Central memory CD8-positive, alpha-beta T cell (primary cell): Measurements from ENCODE around the gene TUT4.

Source experiments
- ATAC-seq: fragments of 150-1000 bp; cut with Tn5 transposase; replicated peaks from 2 replicates; pipeline ENCODE4 v1.10.0; 2022; ENCODE audit warnings: mild to moderate bottlenecking, moderate FRiP score, moderate number of reproducible peaks; ENCODE audit not compliant: poor library complexity, severe bottlenecking; ENCODE audit errors: extremely low read depth
- DNase-seq, 2 donors: peaks; one replicate each; pipeline ENCODE4 v3.0.0; 2021; ENCODE audit warnings: low spot score in 2 of 2
- H3K27ac Mint-ChIP-seq: one replicate; pipeline ENCODE4 v1.8.0; 2022; ENCODE audit warnings: low read depth, mild to moderate bottlenecking, moderate library complexity, mixed read lengths
- H3K27me3 Mint-ChIP-seq: one replicate; pipeline ENCODE4 v1.8.0; 2022; ENCODE audit warnings: mixed read lengths
- H3K36me3 Mint-ChIP-seq: one replicate; pipeline ENCODE4 v1.8.0; 2022; ENCODE audit warnings: mild to moderate bottlenecking, moderate library complexity, mixed read lengths; ENCODE audit not compliant: insufficient read depth
- H3K4me1 Mint-ChIP-seq: one replicate; pipeline ENCODE4 v1.8.0; 2022; ENCODE audit warnings: mixed read lengths
- H3K4me3 Mint-ChIP-seq: one replicate; pipeline ENCODE4 v1.8.0; 2022; ENCODE audit warnings: mild to moderate bottlenecking, moderate library complexity, mixed read lengths
- H3K9me3 Mint-ChIP-seq: one replicate; pipeline ENCODE4 v1.8.0; 2022; ENCODE audit warnings: mixed read lengths

The TUT4 gene

GRCh38 chr1:52559875-52560274, 7.0 kb upstream of the TUT4 start:
- no peak overlapping the region for H3K4me3 Mint-ChIP-seq
- no peaks in the 10 kb centered on the region for H3K4me1 Mint-ChIP-seq
- ATAC-seq (no peak), DNase-seq (no peak)
- H3K27me3 Mint-ChIP-seq = no peaks in the 10 kb centered on the region
- peaks cover 1% of the 10 kb centered on the region for H3K36me3 Mint-ChIP-seq
- no peak overlapping the region for H3K27ac Mint-ChIP-seq
- H3K9me3 Mint-ChIP-seq = no peaks in the 10 kb centered on the region

- H3K4me3 Mint-ChIP-seq = no peak overlapping the region
- ATAC-seq (no peak), DNase-seq (no peak)
- no peaks in the 10 kb centered on the region for H3K27me3 Mint-ChIP-seq
- H3K36me3 Mint-ChIP-seq = peaks cover 3% of the 10 kb centered on the region
- H3K27ac Mint-ChIP-seq = no peak overlapping the region
- H3K4me1 Mint-ChIP-seq = peaks cover 8% of the 10 kb centered on the region
- H3K9me3 Mint-ChIP-seq = no peaks in the 10 kb centered on the region
Measured at GRCh38 chr1:52558941-52559340, 6.0 kb upstream of the TUT4 start.

GRCh38 chr1:52556641-52557360, 3.9 kb upstream of the TUT4 start:
- Mint-ChIP-seq H3K4me3 (no peak overlapping the region), H3K27ac (no peak overlapping the region), H3K36me3 (peaks cover 10% of the 10 kb centered on the region), H3K4me1 (peaks cover 10% of the 10 kb centered on the region), H3K27me3 (no peaks in the 10 kb centered on the region), H3K9me3 (no peaks in the 10 kb centered on the region)
- DNase-seq = no peak
- ATAC-seq = no peak

- H3K9me3 Mint-ChIP-seq = no peaks in the 10 kb centered on the region
- DNase-seq (no peak), ATAC-seq (no peak)
- peak overlapping the region; percentile 13 for H3K27ac Mint-ChIP-seq
- peaks cover 11% of the 10 kb centered on the region for H3K4me1 Mint-ChIP-seq
- peaks cover 11% of the 10 kb centered on the region for H3K36me3 Mint-ChIP-seq
- H3K27me3 Mint-ChIP-seq = no peaks in the 10 kb centered on the region
- no peak overlapping the region for H3K4me3 Mint-ChIP-seq
Measured at GRCh38 chr1:52554756-52555155, 1.9 kb upstream of the TUT4 start.

GRCh38 chr1:52554267-52554640, 1.4 kb upstream of the TUT4 start:
- DNase-seq = no peak
- H3K4me3 Mint-ChIP-seq = no peak overlapping the region

GRCh38 chr1:52553362-52554266, 722 bp upstream of the TUT4 start:
- no peaks in the 10 kb centered on the region for H3K27me3 Mint-ChIP-seq
- no peak overlapping the region for H3K4me3 Mint-ChIP-seq
- H3K27ac Mint-ChIP-seq = no peak overlapping the region
- H3K36me3 Mint-ChIP-seq = peaks cover 13% of the 10 kb centered on the region
- ATAC-seq (peak; percentile 78), DNase-seq (peak; percentile 80 to 87)
- H3K9me3 Mint-ChIP-seq = no peaks in the 10 kb centered on the region
- peaks cover 22% of the 10 kb centered on the region for H3K4me1 Mint-ChIP-seq

More at GRCh38 chr1:52554267-52554640, 1.4 kb upstream of the TUT4 start:
- peaks cover 13% of the 10 kb centered on the region for H3K36me3 Mint-ChIP-seq
- H3K4me1 Mint-ChIP-seq = peaks cover 16% of the 10 kb centered on the region
- H3K27me3 Mint-ChIP-seq = no peaks in the 10 kb centered on the region
- H3K9me3 Mint-ChIP-seq = no peaks in the 10 kb centered on the region
- no peak for ATAC-seq
- H3K27ac Mint-ChIP-seq = no peak overlapping the region

GRCh38 chr1:52552236-52552504, 722 bp downstream of the TUT4 start:
- H3K36me3 Mint-ChIP-seq = peaks cover 11% of the 10 kb centered on the region
- ATAC-seq (peak; percentile 66), DNase-seq (peak; percentile 51 to 75)
- H3K27me3 Mint-ChIP-seq = no peaks in the 10 kb centered on the region
- H3K4me3 Mint-ChIP-seq = no peak overlapping the region
- H3K9me3 Mint-ChIP-seq = no peaks in the 10 kb centered on the region
- H3K4me1 Mint-ChIP-seq = peaks cover 31% of the 10 kb centered on the region
- no peak overlapping the region for H3K27ac Mint-ChIP-seq

GRCh38 chr1:52551507-52552235, 1.2 kb downstream of the TUT4 start:
- H3K27me3 Mint-ChIP-seq = no peaks in the 10 kb centered on the region
- no peak overlapping the region for H3K4me3 Mint-ChIP-seq
- H3K9me3 Mint-ChIP-seq = no peaks in the 10 kb centered on the region
- H3K4me1 Mint-ChIP-seq = peaks cover 33% of the 10 kb centered on the region
- ATAC-seq (no peak), DNase-seq (no peak)
- H3K27ac Mint-ChIP-seq = no peak overlapping the region
- peaks cover 11% of the 10 kb centered on the region for H3K36me3 Mint-ChIP-seq

- Mint-ChIP-seq H3K27ac (no peak overlapping the region), H3K9me3 (no peaks in the 10 kb centered on the region), H3K36me3 (peaks cover 16% of the 10 kb centered on the region), H3K4me1 (peaks cover 41% of the 10 kb centered on the region), H3K4me3 (no peak overlapping the region), H3K27me3 (no peaks in the 10 kb centered on the region)
- ATAC-seq = no peak
- DNase-seq = no peak
Measured at GRCh38 chr1:52550447-52550846, 2.4 kb downstream of the TUT4 start.

GRCh38 chr1:52549267-52549666, 3.6 kb downstream of the TUT4 start:
- Mint-ChIP-seq H3K4me3 (no peak overlapping the region), H3K27me3 (no peaks in the 10 kb centered on the region), H3K36me3 (peaks cover 16% of the 10 kb centered on the region), H3K9me3 (no peaks in the 10 kb centered on the region), H3K4me1 (peaks cover 36% of the 10 kb centered on the region), H3K27ac (peak overlapping the region; percentile 23)
- no peak for DNase-seq
- ATAC-seq = no peak

- Mint-ChIP-seq H3K27ac (peak overlapping the region; percentile 50), H3K4me1 (peaks cover 31% of the 10 kb centered on the region), H3K36me3 (peaks cover 10% of the 10 kb centered on the region), H3K4me3 (no peak overlapping the region), H3K9me3 (no peaks in the 10 kb centered on the region), H3K27me3 (no peaks in the 10 kb centered on the region)
- ATAC-seq (no peak), DNase-seq (no peak)
Measured at GRCh38 chr1:52546852-52547251, 6.0 kb downstream of the TUT4 start.

GRCh38 chr1:52544665-52545525, 8.0 kb downstream of the TUT4 start:
- Mint-ChIP-seq H3K36me3 (peaks cover 9% of the 10 kb centered on the region), H3K4me1 (peaks cover 31% of the 10 kb centered on the region), H3K4me3 (no peak overlapping the region), H3K27ac (no peak overlapping the region), H3K27me3 (no peaks in the 10 kb centered on the region), H3K9me3 (no peaks in the 10 kb centered on the region)
- ATAC-seq (no peak), DNase-seq (no peak)
